CD4-positive, alpha-beta memory T cell (primary cell): ENCODE results near the gene HPD. TPM values are rescaled to one million over a fixed set of nuclear protein-coding genes. Genes with fewer than 3 reads are reported as not detected.

ENCODE experiments used
- CTCF ChIA-PET: fragments of 350-600 bp; sonication (Branson Sonifier 250); formaldehyde crosslinking; loops from one replicate; lab custom pipeline; 2021; ENCODE audit warnings: inconsistent platforms; ENCODE audit not compliant: partially characterized antibody; lab: Charles Lee
- POLR2A ChIA-PET: fragments of 350-600 bp; sonication (Branson Sonifier 250); formaldehyde crosslinking; loops from one replicate; lab custom pipeline; 2021; ENCODE audit not compliant: partially characterized antibody; lab: Charles Lee
- DNase-seq, 5 donors: peaks; one replicate each; pipeline versions ENCODE4 v3.0.0 to v3.0.0-alpha.2; 2020 to 2022; ENCODE audit warnings: mixed read lengths in 1 of 5
- H3K27ac ChIP-seq: one replicate; pipeline ENCODE4 v1.7.0; 2013; ENCODE audit warnings: low read depth, low read length
- H3K27me3 ChIP-seq: 2 replicates; pipeline ENCODE4 v1.7.0; 2013; ENCODE audit warnings: mild to moderate bottlenecking, low read length, moderate library complexity; ENCODE audit not compliant: insufficient read depth
- H3K36me3 ChIP-seq: 2 replicates; pipeline ENCODE4 v1.7.0; 2013; ENCODE audit warnings: mild to moderate bottlenecking, low read length, moderate library complexity; ENCODE audit not compliant: insufficient read depth
- H3K4me1 ChIP-seq: 2 replicates; pipeline ENCODE4 v1.7.0; 2013; ENCODE audit warnings: mild to moderate bottlenecking, low read length, moderate library complexity; ENCODE audit not compliant: insufficient read depth
- H3K4me3 ChIP-seq, 2 donors: one replicate each; pipeline ENCODE4 v1.7.0; 2013; ENCODE audit warnings: low read length in 2 of 2, mild to moderate bottlenecking in 1 of 2
- H3K9me3 ChIP-seq, 2 donors: one replicate each; pipeline ENCODE4 v1.7.0; 2013; ENCODE audit warnings: low read length in 2 of 2, control low read depth in 1 of 2; ENCODE audit not compliant: control insufficient read depth in 1 of 2
- H3K27ac Mint-ChIP-seq, 7 donors: one replicate each; pipeline ENCODE4 v1.8.0; 2020 to 2021; ENCODE audit warnings: mixed read lengths in 7 of 7, mild to moderate bottlenecking in 6 of 7, inconsistent platforms in 3 of 7, moderate library complexity in 3 of 7
- H3K27me3 Mint-ChIP-seq, 2 donors: one replicate each; pipeline ENCODE4 v1.8.0; 2020 to 2021; ENCODE audit warnings: mixed read lengths in 2 of 2
- H3K36me3 Mint-ChIP-seq, 2 donors: one replicate each; pipeline ENCODE4 v1.8.0; 2020 to 2021; ENCODE audit warnings: mixed read lengths in 2 of 2, inconsistent platforms in 1 of 2, mild to moderate bottlenecking in 1 of 2
- H3K4me1 Mint-ChIP-seq, 4 donors: one replicate each; pipeline ENCODE4 v1.8.0; 2020 to 2021; ENCODE audit warnings: mixed read lengths in 4 of 4, mild to moderate bottlenecking in 1 of 4
- H3K4me3 Mint-ChIP-seq, 8 donors: one replicate each; pipeline ENCODE4 v1.8.0; 2020 to 2021; ENCODE audit warnings: mixed read lengths in 8 of 8, mild to moderate bottlenecking in 7 of 8, moderate library complexity in 6 of 8, inconsistent platforms in 3 of 8
- H3K9me3 Mint-ChIP-seq, 8 donors: one replicate each; pipeline ENCODE4 v1.8.0; 2020 to 2021; ENCODE audit warnings: mixed read lengths in 8 of 8, mild to moderate bottlenecking in 5 of 8, inconsistent platforms in 3 of 8, moderate library complexity in 1 of 8
- intact Hi-C: fragments of 100-400 bp; cut with micrococcal nuclease; formaldehyde crosslinking; loops from one replicate; pipeline ENCODE4 v1.15.1; 2023
- polyA plus RNA-seq, 2 donors: library from polyadenylated mRNA; unstranded; fragments of 300-500 nt; fragmentation: Illumina TruSeq; gene quantifications; one replicate each; pipeline ENCODE4 v1.2.3, GENCODE V29; 2021
- total RNA-seq, 2 experiments: library from RNA; stranded (reverse); gene quantifications; one replicate each; pipeline ENCODE4 v1.2.3, GENCODE V29; 2021

The HPD gene
- total and polyA plus RNA-seq, 4 experiments from 2014 or later: not detected

DNA sequence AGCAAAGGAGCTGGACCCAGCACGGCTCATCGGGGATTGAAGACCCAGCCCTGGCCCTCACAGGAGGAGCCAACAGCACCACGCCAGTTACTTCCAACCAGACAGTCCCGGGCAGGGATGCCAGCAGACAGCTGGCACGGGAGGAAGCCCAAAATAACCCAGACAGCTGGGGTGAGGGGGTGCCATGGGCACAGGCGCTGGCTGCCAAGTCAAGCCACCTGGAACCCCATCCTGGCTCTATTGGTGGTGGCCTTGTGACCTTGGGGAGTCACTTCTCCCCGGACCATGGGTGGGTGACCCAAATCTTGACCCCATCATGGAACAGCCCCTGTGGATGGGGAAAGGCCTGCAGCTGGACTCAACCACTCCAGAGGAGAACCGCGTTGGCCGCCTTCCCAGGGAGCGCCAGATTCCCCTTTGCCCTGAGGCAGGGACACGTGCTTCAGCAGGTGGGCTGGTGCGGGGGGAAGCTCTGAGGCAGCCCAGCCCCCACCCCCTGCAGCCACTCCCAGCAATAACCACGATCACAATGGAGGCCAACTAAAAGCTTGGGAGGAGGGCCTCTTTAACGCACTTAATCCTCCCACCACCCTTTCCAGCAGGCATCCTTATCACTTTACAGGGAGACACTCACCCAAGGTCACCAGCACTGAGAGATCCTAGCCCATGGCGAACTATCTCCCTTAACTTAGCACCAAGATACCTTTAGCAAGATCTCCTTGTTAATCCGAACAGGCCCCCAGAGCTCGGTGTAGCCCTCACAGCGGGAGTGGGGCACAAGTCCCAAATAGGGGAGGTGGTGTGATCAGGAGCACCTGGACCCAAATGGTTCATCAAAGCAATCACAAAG lies 60.5 kb downstream of the HPD start:
- peaks cover 42% of the 10 kb centered on the region for H3K4me1 ChIP-seq

DNA sequence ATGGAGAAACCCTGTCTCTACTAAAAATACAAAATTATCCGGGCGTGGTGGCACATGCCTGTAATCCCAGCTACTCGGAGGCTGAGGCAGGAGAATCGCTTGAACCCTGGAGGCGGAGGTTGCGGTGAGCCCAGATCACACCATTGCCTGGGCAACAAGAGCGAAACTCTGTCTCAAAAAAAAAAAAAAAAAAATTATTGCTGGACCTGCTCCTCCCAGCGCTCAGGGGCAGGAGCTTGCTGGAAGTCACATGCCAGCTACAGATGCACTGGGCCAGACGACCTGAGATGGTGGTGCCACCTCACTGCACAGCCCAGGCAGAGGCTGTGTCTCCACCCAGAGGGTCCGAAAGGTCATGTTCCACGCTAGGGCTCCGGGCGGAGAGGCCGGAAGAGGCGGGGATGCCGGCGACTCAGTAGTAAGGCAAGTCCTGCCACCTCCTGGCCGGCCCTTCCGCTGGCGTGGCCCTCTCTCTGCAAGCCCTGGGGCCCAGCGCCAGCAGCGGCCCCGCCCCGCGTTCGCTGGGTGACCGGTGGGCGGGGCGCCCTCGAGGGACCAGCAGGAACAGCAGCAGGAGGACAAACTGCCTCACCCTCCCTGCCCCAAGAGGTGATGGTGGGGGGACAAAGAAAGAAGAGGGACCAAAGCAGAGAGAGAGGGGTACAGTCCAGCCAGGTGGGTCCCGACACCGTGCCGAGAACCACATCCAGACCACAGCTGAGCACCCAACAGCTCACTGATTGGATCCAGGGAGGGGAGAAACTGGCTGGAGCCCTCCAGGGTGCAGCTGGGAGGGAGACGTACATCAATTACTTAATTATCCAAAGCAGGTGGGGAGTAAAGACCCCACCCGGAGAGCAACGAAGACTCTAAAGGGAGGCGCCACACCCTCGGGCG lies 61.6 kb downstream of the HPD start:
- H3K4me1 Mint-ChIP-seq: peaks cover 22 to 57% (median 37%) of the 10 kb centered on the region in 4 donors
- CTCF ChIA-PET: interaction anchor here (1.7 to 15.1 kb wide), 6 partner anchors 13 to 121 kb away, joined by 5 to 918 read pairs (median 104); partner anchors contain the start of genes CFAP251, PSMD9 and SETD1B

More for the DNA sequence above, 60.5 kb downstream of the HPD start:
- ChIA-PET CTCF (interaction anchor here (0.6 to 15.1 kb wide), 5 partner anchors 11 to 112 kb away, joined by 3 to 918 read pairs (median 119); partner anchors contain the start of genes PSMD9 and SETD1B), POLR2A (interaction anchor here (0.6 to 44.6 kb wide), 6 partner anchors 7 to 183 kb away, joined by 3 to 2727 read pairs (median 62); partner anchors contain the start of genes PSMD9, RHOF, SETD1B and TMEM120B)
- DNase-seq: no peak
- Histone ChIP-seq H3K36me3 (peaks cover 21% of the 10 kb centered on the region), H3K27ac (peak overlapping the region; percentile 91), H3K4me3 (no peak overlapping the region), H3K27me3 (no peaks in the 10 kb centered on the region), H3K9me3 (no peaks in the 10 kb centered on the region)
- Mint-ChIP-seq H3K27ac (peak overlapping the region; percentile 13 to 96 (median 94)), H3K36me3 (peaks cover 13 to 55% of the 10 kb centered on the region in 2 donors), H3K9me3 (peaks cover 0 to 3% (median 0%) of the 10 kb centered on the region in 8 donors), H3K4me1 (peaks cover 22 to 60% (median 35%) of the 10 kb centered on the region in 4 donors), H3K4me3 (peak overlapping the region; percentile 85 to 94 (median 88)), H3K27me3 (no peaks in the 10 kb centered on the region)
- intact Hi-C loops: no loop called here

DNA sequence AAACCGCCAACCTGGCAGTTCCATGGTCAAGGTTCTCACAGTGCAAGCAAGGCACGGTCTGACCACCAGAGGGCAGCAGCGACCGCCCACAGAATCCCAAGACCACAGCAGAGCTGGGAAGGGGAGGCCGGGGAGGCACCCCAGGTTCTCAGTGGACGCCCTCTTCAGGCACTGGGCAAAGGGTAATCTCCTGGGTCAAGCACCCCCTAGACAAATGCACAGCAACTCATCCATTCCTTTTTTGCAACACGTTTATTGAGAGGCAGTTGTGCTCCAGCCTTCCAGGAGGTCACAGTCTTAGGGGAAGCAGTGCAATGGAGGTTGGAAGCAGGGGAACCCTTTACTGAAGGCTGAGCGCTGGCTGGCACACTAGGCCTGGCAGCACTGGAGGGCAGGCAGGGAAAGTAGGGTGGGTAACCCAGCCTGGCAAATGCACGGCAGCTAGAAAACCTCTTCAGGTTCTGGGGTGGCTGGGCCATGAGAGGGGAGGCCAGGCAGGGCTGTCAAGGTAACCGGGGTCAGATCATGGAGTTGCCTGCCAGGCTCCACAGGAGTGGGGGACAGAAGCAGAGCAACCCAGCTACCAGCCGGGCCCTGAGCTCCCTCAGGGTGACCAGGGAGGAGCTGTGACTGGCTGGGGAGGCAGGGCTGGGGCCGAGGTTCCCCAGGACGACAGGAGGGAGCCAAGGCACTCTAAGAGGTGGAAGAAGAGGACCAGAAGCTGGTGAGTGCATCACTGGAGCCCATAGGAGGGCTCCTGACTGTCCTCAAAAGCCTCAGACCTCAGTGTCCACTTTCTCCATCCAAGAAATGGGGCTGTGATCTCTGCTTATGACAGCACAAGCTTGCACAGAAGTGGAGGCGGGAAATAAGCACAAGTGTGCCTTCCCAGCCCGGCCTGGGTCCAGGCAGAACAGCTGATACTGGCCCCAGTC lies 63.4 kb downstream of the HPD start:
- DNase-seq: peak; percentile 76 to 85 (median 79)
- peak overlapping the region; percentile 97 to 99 (median 97) for H3K27ac Mint-ChIP-seq
- no peaks in the 10 kb centered on the region for H3K9me3 Mint-ChIP-seq
- intact Hi-C loops: loop anchor here (1.0 to 2.0 kb wide), 3 partner anchors 17 to 108 kb away; no protein-coding TSS in a partner anchor
- no peaks in the 10 kb centered on the region for H3K27me3 ChIP-seq
- POLR2A ChIA-PET: interaction anchor here (0.6 to 44.6 kb wide), 18 partner anchors 4 to 941 kb away, joined by 3 to 2727 read pairs (median 9); partner anchors contain the start of genes CFAP251, PSMD9, RHOF and RNF34
- CTCF ChIA-PET: interaction anchor here (0.7 to 15.1 kb wide), 23 partner anchors 14 to 394 kb away, joined by 3 to 918 read pairs (median 6); partner anchors contain the start of genes CFAP251, PSMD9, SETD1B and TMEM120B
- peaks cover 58% of the 10 kb centered on the region for H3K4me1 ChIP-seq
- peaks cover 27 to 64% (median 49%) of the 10 kb centered on the region in 4 donors for H3K4me1 Mint-ChIP-seq
- H3K36me3 ChIP-seq: peaks cover 21% of the 10 kb centered on the region
- peak overlapping the region in 1 of 2 donors; percentile 36 for H3K4me3 ChIP-seq
- H3K27me3 Mint-ChIP-seq: no peaks in the 10 kb centered on the region
- peak overlapping the region; percentile 97 for H3K27ac ChIP-seq
- H3K9me3 ChIP-seq: no peaks in the 10 kb centered on the region
- peaks cover 11 to 49% of the 10 kb centered on the region in 2 donors for H3K36me3 Mint-ChIP-seq
- H3K4me3 Mint-ChIP-seq: peak overlapping the region; percentile 78 to 94 (median 87)

More for the DNA sequence above, 61.6 kb downstream of the HPD start:
- no peak for DNase-seq
- H3K36me3 Mint-ChIP-seq: peaks cover 13 to 53% of the 10 kb centered on the region in 2 donors
- POLR2A ChIA-PET: interaction anchor here (0.6 to 44.6 kb wide), 7 partner anchors 6 to 381 kb away, joined by 3 to 2727 read pairs (median 8); partner anchors contain the start of genes PSMD9, RHOF, SETD1B and TMEM120B
- H3K9me3 Mint-ChIP-seq: peaks cover 0 to 3% (median 0%) of the 10 kb centered on the region in 8 donors
- Histone ChIP-seq H3K27ac (no peak overlapping the region), H3K36me3 (peaks cover 21% of the 10 kb centered on the region), H3K4me3 (no peak overlapping the region), H3K4me1 (peaks cover 42% of the 10 kb centered on the region), H3K27me3 (no peaks in the 10 kb centered on the region), H3K9me3 (no peaks in the 10 kb centered on the region)
- H3K27ac Mint-ChIP-seq: peak overlapping the region in 6 of 7 donors; percentile 36 to 99 (median 68)
- H3K4me3 Mint-ChIP-seq: peak overlapping the region in 6 of 8 donors; percentile 17 to 62 (median 48)
- intact Hi-C loops: no loop called here
- H3K27me3 Mint-ChIP-seq: no peaks in the 10 kb centered on the region

DNA sequence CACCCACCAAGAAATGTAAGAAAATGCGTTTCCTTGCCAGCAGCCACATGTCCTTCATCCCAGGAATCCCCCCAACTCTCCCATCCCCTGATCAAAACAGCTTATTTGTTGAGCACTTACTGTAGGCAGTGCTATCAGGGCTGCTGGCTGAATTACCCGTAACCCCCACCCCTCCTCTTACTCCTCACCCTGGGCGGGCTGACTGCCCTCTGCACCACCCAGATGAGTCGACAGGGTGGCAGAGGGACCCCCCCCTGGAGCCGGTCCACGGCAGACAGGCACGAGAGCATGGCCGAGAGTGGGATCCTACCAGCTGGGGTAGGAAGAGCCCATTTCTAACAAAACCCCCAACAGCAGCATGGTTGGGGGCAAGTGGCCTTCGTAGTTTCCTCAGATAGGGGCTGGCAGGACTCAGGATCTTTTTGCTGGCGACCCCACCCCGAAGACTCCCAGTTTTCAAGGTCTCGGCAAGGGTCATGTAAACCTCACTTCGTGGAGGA lies 64.1 kb downstream of the HPD start:
- H3K27ac ChIP-seq: peak overlapping the region; percentile 97
- peak overlapping the region; percentile 97 to 99 (median 97) for H3K27ac Mint-ChIP-seq
- H3K9me3 Mint-ChIP-seq: no peaks in the 10 kb centered on the region
- H3K4me3 ChIP-seq: peak overlapping the region in 1 of 2 donors; percentile 36
- ChIA-PET CTCF (interaction anchor here (0.5 to 15.1 kb wide), 45 partner anchors 15 to 708 kb away, joined by 3 to 918 read pairs (median 4); partner anchors contain the start of genes CFAP251, PSMD9, SETD1B and TMEM120B), POLR2A (interaction anchor here (0.6 to 44.6 kb wide), 25 partner anchors 4 to 940 kb away, joined by 3 to 2727 read pairs (median 7); partner anchors contain the start of genes CFAP251, PSMD9, RHOF and RNF34)
- no peak for DNase-seq
- intact Hi-C loops: loop anchor here (1.0 to 5.0 kb wide), 11 partner anchors 8 to 217 kb away; partner anchors contain the start of genes ORAI1, PSMD9 and TMEM120B
- H3K27me3 ChIP-seq: no peaks in the 10 kb centered on the region
- peaks cover 62% of the 10 kb centered on the region for H3K4me1 ChIP-seq
- no peaks in the 10 kb centered on the region for H3K9me3 ChIP-seq
- peaks cover 11 to 54% of the 10 kb centered on the region in 2 donors for H3K36me3 Mint-ChIP-seq
- H3K36me3 ChIP-seq: peaks cover 21% of the 10 kb centered on the region
- peaks cover 31 to 71% (median 55%) of the 10 kb centered on the region in 4 donors for H3K4me1 Mint-ChIP-seq
- peak overlapping the region; percentile 78 to 94 (median 87) for H3K4me3 Mint-ChIP-seq
- no peaks in the 10 kb centered on the region for H3K27me3 Mint-ChIP-seq

DNA sequence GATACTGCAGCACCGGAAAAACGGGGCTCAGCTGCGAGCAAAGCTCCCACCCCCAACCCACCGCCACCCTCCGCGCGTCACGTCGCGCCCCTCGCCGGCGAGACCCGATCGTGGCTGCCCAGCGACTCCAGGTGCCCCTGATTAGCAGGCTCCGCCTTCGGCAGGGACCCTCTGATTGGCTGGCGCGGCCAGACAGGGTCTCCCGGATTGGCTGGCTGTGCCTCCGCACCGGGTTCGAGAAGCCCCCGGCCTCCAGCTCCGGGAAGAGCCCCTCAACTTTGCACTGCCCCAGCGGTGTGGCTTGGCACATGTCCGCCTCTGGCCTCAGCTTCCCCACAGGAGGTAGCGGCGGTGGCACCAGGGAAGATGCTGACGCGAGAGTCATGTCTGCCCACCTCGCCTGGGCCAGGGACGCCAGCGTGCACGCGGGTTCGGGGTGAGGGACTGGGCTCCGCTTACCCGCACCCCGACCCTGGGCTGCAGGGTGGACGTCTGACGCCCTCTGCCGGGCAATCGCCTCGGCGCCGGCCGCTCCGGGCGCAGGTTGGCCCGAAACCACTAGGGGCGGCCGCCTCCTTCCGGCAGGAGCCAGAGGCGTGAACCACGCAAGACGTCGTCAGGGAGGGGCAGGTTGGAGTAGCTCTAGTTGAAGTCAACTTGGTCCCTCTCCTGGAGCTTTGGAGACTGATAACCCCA lies 64.7 kb downstream of the HPD start:
- H3K27ac ChIP-seq: peak overlapping the region; percentile 97
- Mint-ChIP-seq H3K36me3 (peaks cover 11 to 49% of the 10 kb centered on the region in 2 donors), H3K9me3 (no peaks in the 10 kb centered on the region), H3K27me3 (no peaks in the 10 kb centered on the region), H3K27ac (peak overlapping the region; percentile 97 to 99 (median 97)), H3K4me3 (peak overlapping the region; percentile 78 to 94 (median 87)), H3K4me1 (peaks cover 32 to 72% (median 54%) of the 10 kb centered on the region in 4 donors)
- CTCF ChIA-PET: interaction anchor here (0.5 to 15.1 kb wide), 44 partner anchors 14 to 709 kb away, joined by 3 to 918 read pairs (median 4); partner anchors contain the start of genes CFAP251, PSMD9, SETD1B and TMEM120B
- H3K27me3 ChIP-seq: no peaks in the 10 kb centered on the region
- intact Hi-C loops: loop anchor here (1.0 to 5.0 kb wide), 10 partner anchors 8 to 217 kb away; partner anchors contain the start of genes ORAI1, PSMD9 and TMEM120B
- H3K36me3 ChIP-seq: peaks cover 21% of the 10 kb centered on the region
- DNase-seq: peak; percentile 94 to 98 (median 95)
- H3K9me3 ChIP-seq: no peaks in the 10 kb centered on the region
- H3K4me3 ChIP-seq: peak overlapping the region; percentile 67 to 99
- H3K4me1 ChIP-seq: peaks cover 64% of the 10 kb centered on the region
- POLR2A ChIA-PET: interaction anchor here (0.6 to 44.6 kb wide), 28 partner anchors 3 to 394 kb away, joined by 3 to 2727 read pairs (median 6); partner anchors contain the start of genes CFAP251, PSMD9, RHOF and RNF34
